H1 (cell line): ENCODE results near the gene SND1. TPM values are rescaled to one million over a fixed set of nuclear protein-coding genes. Genes with fewer than 3 reads are reported as not detected.

ENCODE experiments used
- CTCF ChIA-PET: fragments of 300-600 bp; sonication (Branson Sonifier 250); formaldehyde crosslinking; loops from one replicate; lab custom pipeline; 2021; ENCODE audit not compliant: partially characterized antibody; lab: Charles Lee
- POLR2A ChIA-PET: fragments of 300-600 bp; sonication (Branson Sonifier 250); formaldehyde crosslinking; loops from one replicate; lab custom pipeline; 2021; ENCODE audit warnings: inconsistent platforms; ENCODE audit not compliant: partially characterized antibody; lab: Charles Lee
- DNase-seq, 2 experiments: peaks; one replicate each; pipeline versions ENCODE4 v3.0.0 to v3.0.0-alpha.2; 2010 to 2022; ENCODE audit warnings: low spot score in 2 of 2, low read depth in 1 of 2, mixed read lengths in 1 of 2
- FAIRE-seq: peaks from 2 replicates; lab custom pipeline; 2011; peaks lifted over from hg19 to GRCh38; lab: Jason Lieb, UNC
- H2AFZ ChIP-seq: 2 replicates; pipeline ENCODE4 v1.8.1; 2012; ENCODE audit warnings: low read length, inconsistent platforms
- H2AK5ac ChIP-seq: 2 replicates; pipeline ENCODE4 v1.6.1; 2013; ENCODE audit warnings: low read depth, low read length
- H2BK120ac ChIP-seq: replicated peaks from 2 replicates; pipeline ENCODE3; 2013; ENCODE audit warnings: low read depth, low read length, inconsistent platforms
- H2BK12ac ChIP-seq: 2 replicates; pipeline ENCODE4 v1.6.1; 2013; ENCODE audit warnings: low read depth, low read length
- H2BK15ac ChIP-seq: 2 replicates; pipeline ENCODE4 v1.6.1; 2013; ENCODE audit warnings: low read length
- H2BK20ac ChIP-seq: 2 replicates; pipeline ENCODE4 v1.6.1; 2013; ENCODE audit warnings: low read length
- H2BK5ac ChIP-seq: 2 replicates; pipeline ENCODE4 v1.6.1; 2013; ENCODE audit warnings: low read depth, low read length
- H3K14ac ChIP-seq: 2 replicates; pipeline ENCODE4 v1.6.1; 2013; ENCODE audit warnings: inconsistent platforms; ENCODE audit not compliant: insufficient read length
- H3K18ac ChIP-seq: 2 replicates; pipeline ENCODE4 v1.6.1; 2013; ENCODE audit warnings: low read length; ENCODE audit errors: extremely low read depth
- H3K23ac ChIP-seq: 2 replicates; pipeline ENCODE4 v1.6.1; 2013; ENCODE audit warnings: inconsistent platforms; ENCODE audit not compliant: insufficient read length
- H3K23me2 ChIP-seq: 2 replicates; pipeline ENCODE4 v1.6.1; 2013; ENCODE audit warnings: low read depth, low read length
- H3K27ac ChIP-seq: 2 replicates; pipeline ENCODE4 v1.6.1; 2011; ENCODE audit warnings: low read depth, low read length, inconsistent platforms
- H3K27me3 ChIP-seq, 4 experiments: replicated peaks in 1 of 4; 1 replicate in 1 of 4; 2 replicates in 3 of 4; pipeline versions ENCODE4 v1.6.1 to v1.8.1; 2011 to 2013; ENCODE audit warnings: low read length in 3 of 4, mild to moderate bottlenecking in 3 of 4, inconsistent platforms in 2 of 4, mixed read lengths in 2 of 4, moderate library complexity in 1 of 4; ENCODE audit not compliant: control insufficient read depth in 3 of 4, insufficient read depth in 3 of 4; ENCODE audit errors: extremely low read depth in 1 of 4
- H3K36me3 ChIP-seq, 4 experiments: 2 replicates each; pipeline versions ENCODE4 v1.6.1 to v1.8.1; 2011 to 2013; ENCODE audit warnings: mild to moderate bottlenecking in 4 of 4, low read length in 3 of 4, moderate library complexity in 2 of 4, control low read depth in 1 of 4, inconsistent platforms in 1 of 4; ENCODE audit not compliant: insufficient read depth in 4 of 4, control insufficient read depth in 2 of 4
- H3K4ac ChIP-seq: replicated peaks from 2 replicates; pipeline ENCODE3; 2013; ENCODE audit warnings: low read length, low read depth, mixed read lengths, inconsistent platforms; ENCODE audit not compliant: insufficient read length
- H3K4me1 ChIP-seq, 4 experiments: replicated peaks in 1 of 4; 1 replicate in 1 of 4; 2 replicates in 3 of 4; pipeline versions ENCODE4 v1.6.1 to v1.8.1; 2011 to 2013; ENCODE audit warnings: low read length in 3 of 4, inconsistent platforms in 2 of 4, mixed read lengths in 1 of 4; ENCODE audit not compliant: insufficient read depth in 4 of 4, control insufficient read depth in 3 of 4
- H3K4me2 ChIP-seq, 2 experiments: 2 replicates each; pipeline versions ENCODE4 v1.6.1 to v1.8.1; 2011 to 2013; ENCODE audit warnings: low read depth in 2 of 2, low read length in 2 of 2, control low read depth in 1 of 2, inconsistent platforms in 1 of 2, mild to moderate bottlenecking in 1 of 2; ENCODE audit not compliant: insufficient read depth in 1 of 2
- H3K4me3 ChIP-seq, 4 experiments: fragments of 200-600, 300-600 bp in 1 of 4; sonication (generic), shearing (Covaris generic), sonication (Bioruptor Twin) in 1 of 4; 2 replicates each; pipeline versions ENCODE4 v1.5.1 to v1.8.1; 2011 to 2016; ENCODE audit warnings: low read length in 4 of 4, low read depth in 3 of 4, control low read depth in 2 of 4, inconsistent platforms in 2 of 4, mild to moderate bottlenecking in 2 of 4, mixed read lengths in 1 of 4, moderate library complexity in 1 of 4; ENCODE audit not compliant: insufficient read depth in 2 of 4; ENCODE audit errors: extremely low read depth in 1 of 4
- H3K56ac ChIP-seq: replicated peaks from 2 replicates; pipeline ENCODE3; 2013; ENCODE audit warnings: low read depth, mild to moderate bottlenecking, mixed read lengths, low read length, inconsistent platforms; ENCODE audit not compliant: insufficient read length
- H3K79me1 ChIP-seq: 2 replicates; pipeline ENCODE4 v1.6.1; 2013; ENCODE audit warnings: low read depth, low read length, control low read depth
- H3K79me2 ChIP-seq, 2 experiments: 2 replicates each; pipeline versions ENCODE4 v1.6.1 to v1.8.1; 2012 to 2013; ENCODE audit warnings: low read length in 2 of 2, mild to moderate bottlenecking in 2 of 2, inconsistent platforms in 1 of 2; ENCODE audit not compliant: insufficient read depth in 2 of 2, control insufficient read depth in 1 of 2
- H3K9ac ChIP-seq, 4 experiments: replicated peaks in 1 of 4; 1 replicate in 1 of 4; 2 replicates in 3 of 4; pipeline versions ENCODE4 v1.6.1 to v1.8.1; 2011 to 2013; ENCODE audit warnings: low read depth in 3 of 4, low read length in 3 of 4, control low read depth in 2 of 4, mild to moderate bottlenecking in 2 of 4, moderate library complexity in 2 of 4, inconsistent platforms in 1 of 4; ENCODE audit errors: extremely low read depth in 1 of 4
- H3K9me3 ChIP-seq, 2 experiments: 2 replicates each; pipeline versions ENCODE4 v1.6.1 to v1.8.1; 2012 to 2013; ENCODE audit warnings: mild to moderate bottlenecking in 2 of 2, moderate library complexity in 2 of 2, control low read depth in 1 of 2, inconsistent platforms in 1 of 2, low read depth in 1 of 2, low read length in 1 of 2, mixed read lengths in 1 of 2; ENCODE audit not compliant: insufficient read depth in 2 of 2
- H4K20me1 ChIP-seq, 2 experiments: replicated peaks in 1 of 2; 2 replicates each; pipeline versions ENCODE3 to v1.8.1; 2011 to 2013; ENCODE audit warnings: inconsistent platforms in 2 of 2, low read length in 2 of 2, mild to moderate bottlenecking in 1 of 2; ENCODE audit not compliant: insufficient read depth in 2 of 2, control insufficient read depth in 1 of 2
- H4K5ac ChIP-seq: 2 replicates; pipeline ENCODE4 v1.6.1; 2013; ENCODE audit warnings: low read length, low read depth, mixed read lengths, inconsistent platforms; ENCODE audit not compliant: insufficient read length
- H4K8ac ChIP-seq: 2 replicates; pipeline ENCODE4 v1.8.0; 2013; ENCODE audit warnings: mild to moderate bottlenecking, moderate library complexity, low read length, inconsistent platforms; ENCODE audit not compliant: insufficient read depth; ENCODE audit errors: extremely low read depth
- H4K91ac ChIP-seq: replicated peaks from 2 replicates; pipeline ENCODE3; 2013; ENCODE audit warnings: low read length, mixed read lengths, inconsistent platforms; ENCODE audit not compliant: insufficient read length
- E2F6 ChIP-seq: IDR thresholded peaks from 2 replicates; pipeline ENCODE4 v1.6.1; 2012; ENCODE audit warnings: inconsistent platforms
- POLR2AphosphoS5 ChIP-seq: IDR thresholded peaks from 2 replicates; pipeline ENCODE4 v1.6.1; 2011; ENCODE audit warnings: low read depth, low read length
- SAP30 ChIP-seq: fragments of 300-600 bp; sonication (generic); IDR thresholded peaks from 2 replicates; pipeline ENCODE4 v1.7.1; 2012; ENCODE audit warnings: low read length, moderate library complexity, mild to moderate bottlenecking, inconsistent platforms; ENCODE audit not compliant: insufficient read depth, insufficient replicate concordance
- SP2 ChIP-seq: IDR thresholded peaks from 2 replicates; pipeline ENCODE4 v1.6.1; 2012; ENCODE audit warnings: mild to moderate bottlenecking, low read length, inconsistent platforms
- WGBS, 2 experiments: shearing (Covaris generic) in 1 of 2; methylation state at CpG; one replicate each; pipeline versions ENCODE4 v1.1.6 to v1.1.7; 2013 to 2015; ENCODE audit warnings: low lambda C conversion rate in 2 of 2, mixed read lengths in 2 of 2, inconsistent platforms in 1 of 2, low coverage in 1 of 2, missing lambda C conversion rate in 1 of 2; ENCODE audit not compliant: insufficient replicate concordance in 2 of 2, insufficient coverage in 1 of 2, insufficient read length in 1 of 2; ENCODE audit errors: extremely low coverage in 1 of 2, missing lambda C conversion rate in 1 of 2; 5-methylcytosine and 5-hydroxymethylcytosine counted together
- polyA plus RNA-seq, 7 experiments: library from polyadenylated mRNA; depleted of rRNA in 3 of 7; stranded (reverse) in 5 of 7; unstranded in 2 of 7; fragments of >200 nt in 5 of 7; fragments of 200-250 nt in 2 of 7; gene quantifications; 1 replicate in 5 of 7; 2 replicates in 1 of 7; 4 replicates in 1 of 7; pipeline versions ENCODE4 v1.2.1 to v1.2.3, GENCODE V29; 2011 to 2013; ENCODE audit warnings: missing spikeins in 2 of 7, mixed read lengths in 2 of 7
- total RNA-seq: library from RNA; stranded (reverse); fragmentation: NEBNext Ultra II Directional; extraction: Animal tissue kit (Norgen Biotek cat#: 25700); gene quantifications from 2 replicates; pipeline ENCODE4 v1.2.1, GENCODE V29; 2021

The SND1 gene
- total and polyA plus RNA-seq, 2 of the 8 experiments (the other 6 are each of a cell fraction or from before 2014, with no cell fraction given) = 122 to 290 TPM

- TF ChIP-seq SP2 (no peak), POLR2AphosphoS5 (no peak), SAP30 (no peak), E2F6 (no peak)
- Histone ChIP-seq H2AK5ac (no peak overlapping the region), H3K23me2 (no peaks in the 10 kb centered on the region; the same call in 1 of the 2 replicates), H2BK120ac (no peak overlapping the region), H3K4me3 (no peak overlapping the region), H3K18ac (no peak overlapping the region), H3K14ac (no peak overlapping the region), H2BK5ac (no peak overlapping the region), H3K4me1 (no peaks in the 10 kb centered on the region; a peak in 1 of 7 replicates), H3K27me3 (no peaks in the 10 kb centered on the region), H3K79me2 (peaks cover 0 to 9% of the 10 kb centered on the region in 2 experiments; a peak in 1 of 4 replicates), H3K4me2 (no peak overlapping the region), H3K9me3 (no peaks in the 10 kb centered on the region), H2BK20ac (no peak overlapping the region), H4K91ac (no peak overlapping the region), H3K79me1 (peaks cover 2% of the 10 kb centered on the region; the same call in 1 of the 2 replicates), H4K5ac (no peak overlapping the region), H4K20me1 (peaks cover 2 to 4% of the 10 kb centered on the region in 2 experiments), H2BK12ac (no peak overlapping the region), H3K56ac (no peak overlapping the region), H3K23ac (no peak overlapping the region), H2BK15ac (no peak overlapping the region), H3K4ac (no peak overlapping the region), H4K8ac (no peak overlapping the region), H2AFZ (no peak overlapping the region), H3K36me3 (no peaks in the 10 kb centered on the region), H3K27ac (no peak overlapping the region), H3K9ac (no peak overlapping the region)
- 76% methylated on average over 8 of the region's 8 CpGs; no CpG with 5 or more reads in 1 of the 2 experiments for WGBS, 2 experiments
- POLR2A ChIA-PET = interaction anchor here (1.5 kb wide), 1 partner anchor 11 kb away, joined by 4 read pairs; no protein-coding TSS in a partner anchor
- FAIRE-seq = no peak
- DNase-seq = no peak
- CTCF ChIA-PET = interaction anchor here (0.7 to 2.3 kb wide), 3 partner anchors 24 to 125 kb away, joined by 4 to 7 read pairs (median 6); no protein-coding TSS in a partner anchor
Observed at GRCh38 chr7:127918130-127918529, 266.1 kb downstream of the SND1 start.
